NCI-H1105 treated with DMSO at 0.1 percent for 48 hours (cell line): ENCODE measurements around the gene MTA3.

ENCODE experiments used
- DNase-seq: peaks from one replicate; lab custom pipeline; 2025; lab: John Stamatoyannopoulos, UW

The MTA3 gene

DNA sequence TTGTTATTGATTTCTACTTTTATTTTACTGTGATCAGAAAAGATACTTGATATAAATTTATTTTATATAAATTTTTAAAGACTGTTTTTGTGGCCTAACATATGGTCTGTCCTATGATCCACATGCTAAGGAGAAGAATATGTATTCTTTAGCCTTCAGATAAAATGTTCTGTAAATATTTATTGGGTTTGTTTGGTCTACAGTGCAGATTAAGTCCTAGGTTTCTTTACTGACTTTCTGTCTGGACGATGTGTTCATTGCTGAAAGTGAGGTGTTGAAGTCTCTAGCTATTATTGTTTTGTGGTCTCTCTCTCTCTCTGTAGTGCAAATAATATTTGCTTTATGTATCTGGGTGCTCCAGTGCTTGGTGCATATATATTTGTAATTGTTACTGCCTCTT lies 165.4 kb downstream of the MTA3 start:
- no peak for DNase-seq

DNA sequence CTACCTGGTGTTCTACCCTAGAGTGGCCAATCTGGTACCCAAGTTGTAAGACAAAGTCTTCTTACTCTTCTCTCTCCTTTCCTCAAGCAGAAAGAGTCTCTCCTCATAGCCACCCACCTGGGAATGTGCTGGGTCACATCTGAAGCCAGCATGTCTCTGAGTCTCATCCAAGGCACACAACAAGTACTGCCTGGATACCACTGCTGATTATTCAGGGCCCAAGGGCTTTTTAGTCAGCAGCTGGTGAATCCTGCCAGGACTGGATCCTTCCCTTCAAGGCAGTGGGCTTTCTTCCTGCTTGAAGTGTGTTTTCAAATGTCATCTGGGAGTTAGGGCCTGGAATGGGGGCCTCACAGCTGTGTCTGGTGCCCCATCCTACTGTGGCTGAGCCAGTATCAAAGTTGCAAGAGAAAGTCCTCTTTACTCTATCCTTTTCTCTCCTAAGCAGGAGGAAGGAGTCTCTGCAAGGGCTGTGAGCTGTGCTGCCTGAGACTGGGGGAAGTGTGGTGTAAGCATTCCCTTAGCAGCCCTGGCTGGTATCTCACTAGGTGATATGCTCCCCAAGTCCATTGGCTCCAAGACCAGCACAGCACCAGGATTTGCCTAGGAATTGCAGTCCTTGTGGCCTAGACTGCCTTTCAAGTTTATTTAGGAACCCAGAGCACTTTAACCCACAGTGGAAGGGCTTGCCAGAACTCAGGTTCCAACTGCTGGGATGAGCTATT lies 168.3 kb downstream of the MTA3 start:
- no peak for DNase-seq

GRCh38 chr2:42741140-42741539 lies 172.7 kb downstream of the MTA3 start:
- DNase-seq, result no peak

DNA sequence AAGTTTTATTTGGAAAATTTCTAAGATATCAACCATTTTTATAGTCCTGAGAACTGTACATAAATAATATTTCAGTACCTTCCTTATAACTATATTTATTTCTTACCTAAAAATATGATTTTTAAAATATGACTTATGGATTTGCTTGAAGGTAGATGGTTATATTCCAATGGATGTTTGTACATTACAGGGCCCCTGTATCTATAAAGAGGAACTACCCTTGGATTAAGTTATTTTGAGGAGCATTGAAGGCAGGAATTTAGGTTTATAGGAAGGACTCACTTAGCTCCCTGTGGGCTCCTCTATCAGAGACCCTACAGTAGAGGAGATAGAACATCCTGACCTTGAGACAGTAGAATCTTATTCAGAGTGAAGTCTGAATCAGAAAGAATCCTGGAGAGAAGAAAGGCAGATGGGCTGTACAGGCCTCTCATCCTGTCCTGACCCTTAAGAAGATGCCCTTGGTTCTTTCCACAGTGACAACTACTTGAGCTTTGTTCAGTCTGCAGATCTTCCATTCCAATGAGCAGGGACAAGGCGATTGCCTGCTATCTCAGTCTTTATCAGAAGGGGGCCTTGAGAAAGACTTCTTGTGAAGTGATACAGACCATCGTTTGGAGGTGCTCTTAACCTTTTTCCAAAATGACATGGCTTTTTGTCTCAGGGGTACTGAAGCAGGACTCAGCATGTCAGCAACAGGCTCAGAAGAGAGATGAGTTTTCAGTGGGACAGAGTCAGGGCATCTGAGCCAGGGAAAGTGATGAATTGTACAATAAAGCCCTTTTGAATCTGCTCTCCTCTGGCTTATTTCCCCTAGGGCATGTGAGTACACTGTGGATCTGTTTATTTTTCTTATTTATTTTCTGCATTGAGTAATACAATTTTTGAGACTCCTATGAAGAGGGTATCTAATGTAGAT lies 174.6 kb downstream of the MTA3 start:
- no peak for DNase-seq

GRCh38 chr2:42743659-42743990 lies 175.2 kb downstream of the MTA3 start:
- DNase-seq, result no peak

GRCh38 chr2:42744545-42745082 lies 176.2 kb downstream of the MTA3 start:
- DNase-seq, result no peak

DNA sequence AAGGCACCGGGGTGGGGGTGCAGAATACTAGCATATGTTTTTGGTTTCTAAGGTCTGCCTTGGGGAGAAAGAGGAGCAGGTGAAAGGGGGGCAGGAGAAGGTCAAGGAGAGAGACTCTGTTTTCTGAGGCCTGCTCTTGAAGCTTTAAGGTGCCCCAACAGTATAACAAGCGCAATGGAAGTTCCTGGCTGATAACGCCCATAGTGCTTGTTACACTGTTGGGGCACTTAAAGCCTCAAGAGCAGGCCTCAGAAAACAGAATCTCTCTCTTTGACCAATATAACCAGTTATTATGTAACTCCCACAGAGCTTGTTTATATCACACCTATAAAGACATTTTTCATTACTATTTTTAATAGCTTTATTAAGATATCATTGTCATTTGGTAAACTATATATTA lies 179.0 kb downstream of the MTA3 start:
- no peak for DNase-seq

DNA sequence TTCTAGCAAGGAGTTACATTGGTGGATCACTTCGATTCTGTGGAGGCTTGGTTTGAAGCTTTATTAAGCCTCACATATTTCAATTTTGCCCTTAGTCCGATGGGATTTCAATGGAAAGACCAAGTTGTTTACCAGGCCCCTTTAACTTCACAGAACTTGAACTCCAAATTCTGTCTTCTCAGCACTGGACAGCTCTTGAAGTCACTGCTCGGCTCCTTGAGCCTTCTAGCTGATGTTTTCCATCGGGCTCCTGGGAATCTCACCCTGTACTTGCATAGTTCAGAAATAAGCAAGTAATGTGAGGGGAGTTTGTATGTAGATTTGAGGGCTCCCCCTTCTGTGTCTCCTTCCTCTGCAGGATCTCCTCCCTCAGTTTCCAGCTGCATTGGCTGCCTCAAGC lies 180.4 kb downstream of the MTA3 start:
- no peak for DNase-seq

GRCh38 chr2:42752314-42752713 lies 183.9 kb downstream of the MTA3 start:
- no peak for DNase-seq

DNA sequence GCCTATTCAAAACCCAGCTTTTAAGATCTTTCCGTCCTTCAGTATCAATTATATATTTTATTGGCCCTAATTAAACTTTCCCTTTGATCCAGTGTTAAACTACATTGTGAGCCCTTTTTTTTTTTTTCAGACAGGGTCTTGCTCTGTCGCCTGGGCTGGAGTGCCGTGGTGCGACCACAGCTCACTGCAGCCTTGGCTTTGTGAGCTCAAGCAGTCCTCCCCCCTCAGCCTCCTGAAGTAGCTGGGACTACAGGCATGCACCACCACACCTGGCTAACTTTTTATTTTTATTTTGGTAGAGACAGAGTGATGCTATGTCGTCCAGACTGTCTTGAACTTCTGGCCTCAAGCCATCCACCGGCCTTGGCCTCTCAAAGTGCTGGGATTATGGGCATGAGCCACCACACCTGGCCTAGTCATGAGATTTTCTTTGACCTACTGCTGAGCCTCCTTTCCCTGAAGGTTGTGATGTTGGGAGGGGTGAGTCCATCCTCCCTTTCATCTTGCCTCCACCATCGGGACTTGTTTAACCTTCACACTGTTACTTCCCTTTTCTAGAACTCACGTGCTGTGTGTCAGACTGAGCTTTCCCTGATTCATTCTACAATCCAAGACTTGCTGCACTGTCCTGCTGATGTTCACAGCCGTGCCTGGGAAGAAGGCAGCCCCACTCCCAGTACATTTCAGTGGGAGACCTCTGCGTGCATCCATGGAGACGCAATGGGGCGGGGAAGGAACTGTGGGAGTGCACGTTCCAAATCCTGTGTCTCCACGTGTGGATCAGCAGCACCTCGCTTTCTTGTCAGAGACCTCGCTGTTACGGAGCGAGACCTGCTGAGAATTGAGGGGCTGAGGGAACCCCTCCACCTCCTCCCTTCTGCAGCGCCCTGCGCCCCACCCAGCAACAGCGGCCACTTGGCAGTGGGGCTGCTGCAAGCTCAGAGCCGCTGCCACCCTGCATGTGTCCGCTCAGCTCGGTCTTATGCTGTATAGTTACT lies 184.7 kb downstream of the MTA3 start:
- no peak for DNase-seq

DNA sequence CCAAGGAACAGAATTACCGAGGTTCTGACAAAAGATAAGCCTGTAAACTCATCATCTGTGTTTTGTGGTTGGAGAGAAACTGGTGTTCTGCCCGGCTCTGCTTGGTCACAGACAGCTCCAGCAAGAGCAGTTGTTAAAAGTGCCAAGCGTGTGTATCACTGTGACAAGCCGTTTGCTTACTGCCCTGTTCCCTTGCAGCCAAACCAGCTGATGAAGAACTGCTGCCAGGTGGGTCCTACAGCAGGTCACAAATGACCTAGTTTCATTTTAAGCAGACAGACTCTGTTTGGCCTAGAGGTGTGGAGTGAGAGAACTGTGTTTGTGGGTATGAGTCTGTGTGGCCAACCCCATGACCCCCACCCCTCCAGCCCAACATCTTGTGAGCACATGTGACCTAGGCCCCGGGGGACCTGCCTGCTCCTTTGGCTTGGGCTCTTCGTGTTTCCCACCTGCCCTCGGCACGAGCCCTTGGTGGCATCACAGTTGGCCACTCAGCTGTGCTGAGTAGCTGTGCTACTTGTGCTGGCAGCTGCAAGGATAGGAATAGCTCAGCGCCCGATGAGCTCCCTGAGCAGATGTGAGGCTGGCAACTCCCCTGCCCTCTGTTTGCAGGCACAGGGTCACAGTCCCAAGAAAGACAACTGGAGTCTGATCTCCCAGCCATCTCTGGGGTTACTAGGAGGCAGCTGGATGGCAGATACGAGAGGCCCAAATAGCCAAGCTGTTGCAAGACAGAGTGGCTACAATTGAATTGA lies 185.8 kb downstream of the MTA3 start:
- DNase-seq, result no peak

DNA sequence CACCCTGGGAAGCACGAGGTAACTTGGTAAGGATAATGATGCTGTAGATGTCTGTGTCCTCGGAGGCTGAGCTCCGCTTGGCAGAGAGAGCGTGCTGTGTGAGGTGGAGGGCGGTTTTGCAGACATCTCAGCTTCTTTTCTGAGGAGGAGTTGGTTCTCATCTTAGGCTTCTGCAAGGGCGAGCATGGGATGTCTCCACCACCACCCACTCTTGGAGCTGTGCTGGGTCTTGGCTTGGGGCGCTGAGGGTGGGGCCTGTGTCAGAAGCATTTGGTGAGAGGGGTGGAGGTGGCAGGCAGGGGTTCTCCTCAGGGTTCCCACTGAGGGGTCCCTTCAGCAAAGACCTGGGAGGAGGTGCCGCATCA lies 186.3 kb downstream of the MTA3 start:
- no peak for DNase-seq

GRCh38 chr2:42755191-42755880 lies 186.9 kb downstream of the MTA3 start:
- DNase-seq, result no peak

DNA sequence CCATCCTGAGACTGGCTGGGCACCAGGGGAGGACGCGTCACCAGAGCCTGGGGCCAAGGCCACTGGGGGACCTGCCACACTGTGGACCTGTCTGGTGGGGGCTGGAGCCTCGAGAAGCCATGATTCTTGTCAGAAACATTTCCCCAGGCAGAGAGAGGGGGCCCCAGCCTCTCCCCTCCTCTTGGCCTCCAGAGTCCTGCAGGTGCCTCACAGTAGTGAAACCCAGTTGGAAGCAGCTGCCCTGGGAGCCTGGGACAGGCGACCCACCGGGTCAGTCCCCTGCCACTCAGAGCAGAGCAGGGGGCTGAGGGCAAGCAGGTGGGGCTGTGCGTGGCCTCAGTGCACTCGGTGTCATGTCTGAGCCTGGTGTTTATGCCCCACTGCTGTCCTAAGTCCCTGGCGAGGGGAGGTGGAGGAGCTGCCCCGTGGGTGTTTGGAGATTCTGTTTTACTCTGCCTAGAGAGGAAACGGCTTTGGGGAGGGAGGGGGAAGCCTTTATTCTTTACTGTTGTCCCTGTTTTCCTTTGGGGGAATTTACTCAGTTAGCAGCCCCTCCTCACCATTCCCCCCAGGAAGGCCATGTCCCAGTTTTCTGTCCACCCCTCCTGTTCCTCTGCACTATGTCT lies 187.8 kb downstream of the MTA3 start:
- DNase-seq, result no peak

DNA sequence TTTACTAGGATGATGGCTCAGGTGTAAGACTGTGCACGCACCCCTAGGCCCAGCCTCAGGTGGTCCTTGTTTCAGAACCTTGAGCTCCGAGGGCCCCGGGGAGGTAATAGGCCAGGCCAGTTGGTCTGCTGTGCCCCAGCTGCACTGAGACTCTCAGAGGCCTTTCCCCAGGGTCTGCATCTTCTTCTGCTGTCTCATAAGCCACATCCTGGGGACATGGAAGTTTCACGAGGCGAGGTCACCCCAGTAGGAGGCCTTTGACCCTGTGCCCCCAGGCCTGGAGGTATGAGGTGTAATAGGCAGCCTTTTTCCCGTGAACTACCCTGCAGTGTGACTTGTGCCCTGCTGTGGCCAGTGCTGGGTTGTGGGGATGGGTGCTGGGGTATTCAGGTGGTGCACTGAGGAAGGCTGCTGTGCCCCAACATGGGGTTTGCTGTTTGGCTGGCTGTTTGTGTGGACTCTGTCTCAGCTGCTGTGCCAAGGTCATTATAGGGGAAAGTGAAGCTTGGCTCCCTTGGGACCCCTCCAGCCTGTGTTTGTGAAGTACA lies 188.6 kb downstream of the MTA3 start:
- DNase-seq, result no peak

DNA sequence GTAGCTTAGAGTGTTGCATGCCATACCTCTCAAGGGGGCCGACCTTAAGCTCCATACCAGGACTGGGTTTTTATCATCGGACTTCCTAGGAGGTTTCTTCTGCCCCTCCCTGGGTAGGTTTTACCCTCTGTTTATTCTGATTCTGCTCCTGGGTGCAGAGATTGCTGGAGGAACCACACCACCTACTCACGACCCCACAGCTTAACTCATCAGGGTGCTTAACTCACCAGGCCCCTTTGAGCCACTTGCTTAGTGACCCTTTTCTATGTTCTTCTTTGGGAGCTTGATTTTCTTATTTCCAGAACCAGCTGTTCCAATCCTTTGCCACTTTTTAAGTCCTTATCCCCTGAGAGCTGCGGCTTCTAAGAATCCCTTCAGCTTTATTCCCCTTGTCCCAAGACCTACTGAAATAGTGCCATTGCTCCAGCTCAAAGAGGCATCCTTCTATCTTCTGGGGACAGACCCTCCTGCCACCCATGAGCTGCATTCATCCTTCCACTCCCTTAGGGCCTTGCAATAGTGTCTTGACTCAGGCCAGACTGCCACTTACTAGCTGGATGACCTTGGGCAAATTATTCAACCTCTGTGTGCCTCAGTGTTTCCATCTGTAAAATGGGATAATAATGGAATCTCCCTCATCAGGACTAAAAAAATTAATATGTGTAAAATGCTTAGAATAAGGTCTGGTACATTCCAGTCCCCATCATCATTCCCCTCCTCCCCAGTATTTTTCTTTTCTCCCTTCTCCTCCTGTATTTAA lies 189.7 kb downstream of the MTA3 start:
- no peak for DNase-seq

DNA sequence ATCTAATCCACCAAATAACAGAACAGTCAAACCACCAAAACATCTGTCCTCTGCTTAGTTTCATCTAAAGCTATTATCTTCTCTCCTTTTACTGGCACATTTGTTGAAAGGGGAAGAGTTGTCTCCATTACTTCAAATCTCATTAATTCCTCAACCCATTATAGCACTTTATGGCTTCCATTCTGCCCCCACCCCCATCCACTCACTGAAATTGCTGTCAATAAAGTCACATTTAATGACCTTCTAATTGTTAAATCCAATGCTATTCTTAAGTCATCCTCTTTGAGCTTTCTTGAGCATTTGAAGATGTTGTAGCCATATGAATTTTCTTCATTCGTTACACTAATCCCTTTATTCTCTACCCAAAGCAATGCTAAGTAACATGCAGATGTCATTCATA lies 190.3 kb downstream of the MTA3 start:
- no peak for DNase-seq

DNA sequence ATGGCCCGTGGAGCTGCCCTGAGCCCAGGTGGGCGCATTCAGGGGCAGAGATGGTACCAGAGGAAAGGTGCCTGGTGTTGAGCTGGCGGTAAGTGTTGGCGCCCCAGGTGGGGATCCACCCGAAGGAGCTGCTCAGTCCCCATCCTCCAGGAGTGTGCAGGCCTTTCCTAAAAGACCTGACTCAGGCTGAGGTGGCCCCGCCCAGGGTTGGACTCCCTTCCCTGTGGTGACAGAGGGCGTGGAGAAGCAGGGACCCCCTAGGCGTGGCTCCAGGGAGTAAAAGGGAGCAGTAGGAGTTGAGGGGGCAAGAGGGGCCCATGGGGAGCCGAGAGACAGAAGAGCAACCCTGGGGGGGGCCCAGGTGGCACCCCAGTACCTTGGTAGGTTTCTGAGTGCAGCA lies 193.1 kb downstream of the MTA3 start:
- DNase-seq, result no peak

GRCh38 chr2:42762155-42762554 lies 193.7 kb downstream of the MTA3 start:
- DNase-seq, result no peak
